Endodermal cell (in vitro differentiated cells): ENCODE data around the gene EYA2. TPM values are rescaled to one million over a fixed set of nuclear protein-coding genes. Genes with fewer than 3 reads are reported as not detected.

Experiments used
- DNase-seq: peaks from one replicate; pipeline ENCODE4 v3.0.0-alpha.2; 2017
- H3K27ac ChIP-seq: 2 replicates; pipeline ENCODE4 v1.5.1; 2013; ENCODE audit warnings: mild to moderate bottlenecking, low read depth, low read length, moderate library complexity
- H3K27me3 ChIP-seq: 2 replicates; pipeline ENCODE4 v1.6.1; 2013; ENCODE audit warnings: mild to moderate bottlenecking, low read length, moderate library complexity; ENCODE audit not compliant: insufficient read depth, control insufficient read depth, poor library complexity, severe bottlenecking
- H3K36me3 ChIP-seq: 2 replicates; pipeline ENCODE4 v1.7.0; 2013; ENCODE audit warnings: mild to moderate bottlenecking, low read length, moderate library complexity; ENCODE audit not compliant: control insufficient read depth, insufficient read depth
- H3K4me1 ChIP-seq: one replicate; pipeline ENCODE4 v1.7.0; 2013; ENCODE audit warnings: low read length; ENCODE audit not compliant: control insufficient read depth, insufficient read depth
- H3K4me3 ChIP-seq: 2 replicates; pipeline ENCODE4 v1.5.1; 2013; ENCODE audit warnings: mild to moderate bottlenecking, low read length, moderate library complexity
- H3K9ac ChIP-seq: 2 replicates; pipeline ENCODE4 v1.6.1; 2013; ENCODE audit warnings: mild to moderate bottlenecking, low read length, moderate library complexity; ENCODE audit not compliant: poor library complexity, severe bottlenecking; ENCODE audit errors: extremely low read depth
- H3K9me3 ChIP-seq: 2 replicates; pipeline ENCODE4 v1.6.1; 2013; ENCODE audit warnings: mild to moderate bottlenecking, low read length, moderate library complexity; ENCODE audit not compliant: control insufficient read depth
- H3K27ac Mint-ChIP-seq: 2 replicates; pipeline ENCODE4 v1.8.0; 2020; ENCODE audit warnings: mixed read lengths
- H3K27me3 Mint-ChIP-seq: 2 replicates; pipeline ENCODE4 v1.8.0; 2021; ENCODE audit warnings: mild to moderate bottlenecking, mixed read lengths; ENCODE audit not compliant: insufficient read depth
- H3K36me3 Mint-ChIP-seq: 2 replicates; pipeline ENCODE4 v1.8.0; 2020; ENCODE audit warnings: low read depth, mixed read lengths
- H3K4me1 Mint-ChIP-seq: 2 replicates; pipeline ENCODE4 v1.8.0; 2020; ENCODE audit warnings: mixed read lengths
- H3K4me3 Mint-ChIP-seq: 2 replicates; pipeline ENCODE4 v1.8.0; 2020; ENCODE audit warnings: mild to moderate bottlenecking, moderate library complexity, mixed read lengths
- H3K9me3 Mint-ChIP-seq: 2 replicates; pipeline ENCODE4 v1.8.0; 2020; ENCODE audit warnings: mild to moderate bottlenecking, mixed read lengths
- CTCF ChIP-seq: fragments of 200-600 bp; sonication (generic); conservative IDR thresholded peaks from 2 replicates; pipeline ENCODE4 v1.5.0; 2021; ENCODE audit warnings: antibody characterized with exemption, mild to moderate bottlenecking
- WGBS, 2 experiments: methylation state at CpG; one replicate each; pipeline versions ENCODE4 v1.1.5 to v1.1.7; 2013; ENCODE audit warnings: missing lambda C conversion rate in 2 of 2, mixed read lengths in 1 of 2; ENCODE audit not compliant: insufficient coverage in 1 of 2, insufficient read length in 1 of 2; 5-methylcytosine and 5-hydroxymethylcytosine counted together
- total RNA-seq, 2 donors: library from RNA; stranded (reverse); fragmentation: NEBNext Ultra II Directional in 1 of 2; extraction: Animal tissue kit (Norgen Biotek cat#: 25700) in 1 of 2; gene quantifications; 2 replicates in 1 of 2; 3 replicates in 1 of 2; pipeline ENCODE4 v1.2.1, GENCODE V29; 2021

Gene EYA2
- total RNA-seq, 2 donors from 2014 or later = 9.1 to 18.0 TPM

- peaks cover 8% of the 10 kb centered on the region for H3K36me3 Mint-ChIP-seq
- Histone ChIP-seq H3K9ac (no peak overlapping the region), H3K4me3 (no peak overlapping the region), H3K4me1 (peaks cover 16% of the 10 kb centered on the region), H3K27me3 (no peaks in the 10 kb centered on the region), H3K9me3 (peaks cover 17% of the 10 kb centered on the region), H3K27ac (peak overlapping the region; percentile 96), H3K36me3 (no peaks in the 10 kb centered on the region)
- no peak for TF ChIP-seq CTCF
- 76 to 82% methylated on average over 6 to 8 of the region's 8 CpGs for WGBS, 2 experiments
- H3K27ac Mint-ChIP-seq = peak overlapping the region; percentile 37
- H3K4me1 Mint-ChIP-seq = peaks cover 21% of the 10 kb centered on the region
- DNase-seq = no peak
- H3K9me3 Mint-ChIP-seq = peaks cover 16% of the 10 kb centered on the region
- H3K27me3 Mint-ChIP-seq = no peaks in the 10 kb centered on the region
- no peak overlapping the region for H3K4me3 Mint-ChIP-seq
Measured at GRCh38 chr20:46979603-46980241, 85.1 kb downstream of the EYA2 start.

GRCh38 chr20:46981184-46981583 is 86.5 kb downstream of the EYA2 start:
- H3K4me1 Mint-ChIP-seq = peaks cover 31% of the 10 kb centered on the region
- H3K27me3 ChIP-seq = no peaks in the 10 kb centered on the region
- no peak for TF ChIP-seq CTCF
- H3K9ac ChIP-seq = no peak overlapping the region
- peaks cover 16% of the 10 kb centered on the region for H3K9me3 Mint-ChIP-seq
- H3K27ac ChIP-seq = no peak overlapping the region
- H3K36me3 ChIP-seq = no peaks in the 10 kb centered on the region
- peaks cover 17% of the 10 kb centered on the region for H3K9me3 ChIP-seq
- H3K36me3 Mint-ChIP-seq = peaks cover 8% of the 10 kb centered on the region
- H3K4me3 Mint-ChIP-seq = no peak overlapping the region
- no peak for DNase-seq
- no peak overlapping the region for H3K27ac Mint-ChIP-seq
- no peaks in the 10 kb centered on the region for H3K27me3 Mint-ChIP-seq
- peaks cover 23% of the 10 kb centered on the region for H3K4me1 ChIP-seq
- H3K4me3 ChIP-seq = no peak overlapping the region

GRCh38 chr20:46983466-46983865 is 88.8 kb downstream of the EYA2 start:
- H3K9me3 Mint-ChIP-seq = peaks cover 16% of the 10 kb centered on the region
- H3K27ac Mint-ChIP-seq = no peak overlapping the region
- H3K4me3 Mint-ChIP-seq = no peak overlapping the region
- DNase-seq = no peak
- no peaks in the 10 kb centered on the region for H3K27me3 ChIP-seq
- 95 to 100% methylated on average over 1 of the region's 1 CpG for WGBS, 2 experiments
- no peaks in the 10 kb centered on the region for H3K36me3 ChIP-seq
- peaks cover 8% of the 10 kb centered on the region for H3K36me3 Mint-ChIP-seq
- peaks cover 32% of the 10 kb centered on the region for H3K4me1 Mint-ChIP-seq
- H3K27ac ChIP-seq = no peak overlapping the region
- H3K4me1 ChIP-seq = peaks cover 23% of the 10 kb centered on the region
- H3K9me3 ChIP-seq = peaks cover 17% of the 10 kb centered on the region
- no peaks in the 10 kb centered on the region for H3K27me3 Mint-ChIP-seq
- TF ChIP-seq CTCF = no peak
- no peak overlapping the region for H3K4me3 ChIP-seq
- no peak overlapping the region for H3K9ac ChIP-seq
